Stomach (tissue), 9 donors: ENCODE data around the gene MFAP4. TPM values are rescaled to one million over a fixed set of nuclear protein-coding genes. Genes with fewer than 3 reads are reported as not detected.
A peak's percentile ranks its signal among the peaks of the same experiment; 100 is the strongest.

Source experiments
- DNase-seq, 2 donors: peaks; one replicate each; pipeline versions ENCODE4 v3.0.0 to v3.0.0-alpha.2; 2013 to 2019
- H3K27ac ChIP-seq, 5 donors: fragments of 200-600 bp in 4 of 5; sonication (generic) in 4 of 5; one replicate each; pipeline ENCODE4 v1.5.1; 2013 to 2019; ENCODE audit warnings: mild to moderate bottlenecking in 1 of 5, moderate library complexity in 1 of 5
- H3K27me3 ChIP-seq, 3 donors: fragments of 200-600 bp; sonication (generic); one replicate each; pipeline ENCODE4 v1.5.1; 2017 to 2019; ENCODE audit warnings: mixed run types in 1 of 3
- H3K36me3 ChIP-seq, 4 donors: fragments of 200-600 bp; sonication (generic); 1 replicate in 3 of 4; 2 replicates in 1 of 4; pipeline ENCODE4 v1.5.1; 2016 to 2019
- H3K4me1 ChIP-seq, 4 donors: fragments of 200-600 bp; sonication (generic); one replicate each; pipeline ENCODE4 v1.5.1; 2016 to 2019
- H3K4me3 ChIP-seq, 4 donors: fragments of 200-600 bp; sonication (generic) in 3 of 4; one replicate each; pipeline ENCODE4 v1.5.1; 2016 to 2019; ENCODE audit warnings: mild to moderate bottlenecking in 1 of 4
- H3K9me3 ChIP-seq, 4 donors: fragments of 200-600 bp; sonication (generic); one replicate each; pipeline ENCODE4 v1.5.1; 2016 to 2019
- EP300 ChIP-seq: sonication (generic); formaldehyde crosslinking; IDR thresholded peaks from one replicate; pipeline ENCODE4 v1.6.1; 2017; ENCODE audit warnings: antibody characterized with exemption
- POLR2A ChIP-seq, 4 donors: fragments of 450-650 bp; IDR thresholded peaks; one replicate each; pipeline ENCODE4 v1.6.1; 2016; ENCODE audit warnings: antibody characterized with exemption in 4 of 4, control low read depth in 2 of 4, mild to moderate bottlenecking in 1 of 4, moderate library complexity in 1 of 4
- POLR2AphosphoS5 ChIP-seq, 3 donors: sonication (generic); formaldehyde crosslinking; IDR thresholded peaks; one replicate each; pipeline ENCODE4 v1.6.1; 2016; ENCODE audit warnings: antibody characterized with exemption in 3 of 3
- WGBS, 5 donors: extraction: QIAGEN DNeasy Blood & Tissue Kit in 3 of 5; methylation state at CpG; one replicate each; pipeline versions ENCODE4 v1.1.5 to v1.1.7; 2013 to 2018; 5-methylcytosine and 5-hydroxymethylcytosine counted together
- intact Hi-C: fragments of 100-400 bp; cut with DNase I; formaldehyde crosslinking; loops from one replicate; pipeline ENCODE4 v1.15.1; 2023; ENCODE audit warnings: low total_unique reads
- polyA plus RNA-seq, 3 donors: library from polyadenylated mRNA; stranded (reverse); fragments of 200-250 nt; gene quantifications; one replicate each; pipeline ENCODE4 v1.2.3, GENCODE V29; 2013
- total RNA-seq, 5 donors: library from RNA; depleted of rRNA; stranded (reverse); fragments of >200 nt; gene quantifications; one replicate each; pipeline versions ENCODE4 v1.1.0 to v1.2.3, GENCODE V29; 2014 to 2016
- TF ChIP-seq, protein P1 (sequence below), 7 experiments: fragments of 450-650 bp in 4 of 7; fragments of 200-600 bp in 3 of 7; sonication (generic) in 3 of 7; IDR thresholded peaks; one replicate each; pipeline ENCODE4 v1.5.1; 2016 to 2019; ENCODE audit warnings: antibody characterized with exemption in 7 of 7, control low read depth in 2 of 7, mild to moderate bottlenecking in 1 of 7
- donor health status: healthy with polysubstance abuse.
- donor health status: Bipolar disorder and iron deficiency.
- donor health status: healthy.

MFAP4 gene
- total and polyA plus RNA-seq, 8 donors: 29.3 to 125 (median 55.4) TPM

DNA sequence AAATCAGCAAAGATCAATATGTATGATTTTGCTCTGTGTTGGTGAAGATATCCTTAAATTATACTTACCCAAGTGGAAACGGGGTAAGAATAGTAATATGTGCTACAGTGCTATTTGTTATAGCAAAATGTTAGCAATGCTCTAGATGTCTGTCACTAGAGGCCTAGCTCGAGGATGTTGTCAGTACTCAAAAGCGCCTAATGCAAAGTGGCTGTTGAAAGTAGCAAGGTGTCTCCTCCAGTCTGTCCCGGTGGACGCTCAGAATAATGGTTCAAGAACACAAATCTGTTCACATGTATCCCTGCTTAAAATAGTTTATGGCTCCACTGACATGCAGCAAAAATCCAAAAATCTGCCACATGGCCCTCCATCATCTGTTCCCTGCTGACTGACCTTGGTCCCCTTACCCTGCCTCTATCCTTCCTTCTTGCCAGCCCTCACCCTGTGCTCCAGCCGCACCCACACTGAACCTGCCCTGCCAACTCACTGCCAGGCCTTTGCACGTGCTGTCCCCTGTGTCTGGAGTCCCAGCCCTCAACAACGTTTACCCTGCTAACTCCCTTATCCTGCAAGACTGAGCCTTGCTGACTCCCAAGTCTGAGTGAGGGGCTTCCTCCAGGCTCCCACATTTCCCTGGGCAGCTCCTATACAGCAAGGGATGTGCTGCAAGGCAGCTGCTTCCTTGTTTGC, 14.5 kb upstream of the MFAP4 start:
- no peak overlapping the region for H3K4me3 ChIP-seq
- H3K36me3 ChIP-seq: no peaks in the 10 kb centered on the region
- no peak for DNase-seq
- peak overlapping the region in 1 of 5 donors; percentile 40 for H3K27ac ChIP-seq
- H3K4me1 ChIP-seq: peaks cover 11 to 45% (median 18%) of the 10 kb centered on the region in 4 donors
- WGBS, 5 donors: 68 to 79% (median 74%) methylated on average over 8 of the region's 8 CpGs
- TF ChIP-seq POLR2A (IDR thresholded peaks at IDR 0.05) (no peak), POLR2AphosphoS5 (IDR thresholded peaks at IDR 0.05) (no peak), EP300 (no peak)
- TF ChIP-seq, protein P1, sequence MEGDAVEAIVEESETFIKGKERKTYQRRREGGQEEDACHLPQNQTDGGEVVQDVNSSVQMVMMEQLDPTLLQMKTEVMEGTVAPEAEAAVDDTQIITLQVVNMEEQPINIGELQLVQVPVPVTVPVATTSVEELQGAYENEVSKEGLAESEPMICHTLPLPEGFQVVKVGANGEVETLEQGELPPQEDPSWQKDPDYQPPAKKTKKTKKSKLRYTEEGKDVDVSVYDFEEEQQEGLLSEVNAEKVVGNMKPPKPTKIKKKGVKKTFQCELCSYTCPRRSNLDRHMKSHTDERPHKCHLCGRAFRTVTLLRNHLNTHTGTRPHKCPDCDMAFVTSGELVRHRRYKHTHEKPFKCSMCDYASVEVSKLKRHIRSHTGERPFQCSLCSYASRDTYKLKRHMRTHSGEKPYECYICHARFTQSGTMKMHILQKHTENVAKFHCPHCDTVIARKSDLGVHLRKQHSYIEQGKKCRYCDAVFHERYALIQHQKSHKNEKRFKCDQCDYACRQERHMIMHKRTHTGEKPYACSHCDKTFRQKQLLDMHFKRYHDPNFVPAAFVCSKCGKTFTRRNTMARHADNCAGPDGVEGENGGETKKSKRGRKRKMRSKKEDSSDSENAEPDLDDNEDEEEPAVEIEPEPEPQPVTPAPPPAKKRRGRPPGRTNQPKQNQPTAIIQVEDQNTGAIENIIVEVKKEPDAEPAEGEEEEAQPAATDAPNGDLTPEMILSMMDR (IDR thresholded peaks at IDR 0.05): no peak
- intact Hi-C loops: no loop called here
- no peaks in the 10 kb centered on the region for H3K27me3 ChIP-seq
- no peaks in the 10 kb centered on the region for H3K9me3 ChIP-seq

DNA sequence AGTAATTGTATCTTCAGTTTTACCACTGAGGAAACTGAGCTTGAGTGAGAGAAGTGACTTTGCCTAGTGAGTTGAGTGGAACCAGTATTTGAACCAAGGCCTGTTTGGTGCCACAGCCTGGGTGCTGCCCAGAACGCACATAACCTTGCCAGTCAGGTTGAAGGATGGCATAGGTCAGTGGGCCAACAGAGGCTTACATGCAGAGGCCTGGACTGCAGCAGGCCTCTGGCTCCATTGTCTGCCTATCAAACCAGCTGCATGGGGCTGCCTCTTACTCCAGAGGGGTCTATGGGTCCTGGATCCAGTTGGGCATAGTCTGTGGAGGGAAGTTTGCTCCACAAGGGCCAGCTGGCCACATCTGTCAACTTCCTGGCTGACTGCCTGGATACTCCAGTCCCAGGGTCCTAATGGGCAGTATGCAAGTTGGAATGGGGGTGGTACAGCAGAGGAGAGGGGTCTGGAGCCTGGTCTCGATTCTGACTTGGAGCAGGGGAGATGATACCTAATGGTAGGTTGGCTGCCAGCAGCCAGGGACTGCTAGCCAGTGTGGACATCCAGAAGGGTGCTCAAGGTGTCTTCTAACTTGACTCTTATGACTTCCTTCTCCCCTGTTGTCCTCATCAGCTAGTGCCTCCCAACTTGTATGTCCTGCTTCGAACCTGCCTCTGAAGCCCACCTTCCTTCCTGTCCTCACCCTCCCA, 12.9 kb upstream of the MFAP4 start:
- DNase-seq: peak in 1 of 2 donors; percentile 45
- H3K4me3 ChIP-seq: no peak overlapping the region
- H3K4me1 ChIP-seq: peaks cover 11 to 45% (median 18%) of the 10 kb centered on the region in 4 donors
- TF ChIP-seq EP300: no peak
- TF ChIP-seq, protein P1 (IDR thresholded peaks at IDR 0.05): no peak
- TF ChIP-seq POLR2AphosphoS5 (IDR thresholded peaks at IDR 0.05): no peak
- TF ChIP-seq POLR2A (IDR thresholded peaks at IDR 0.05): no peak
- H3K27ac ChIP-seq: peak overlapping the region in 1 of 5 donors; percentile 81
- 58 to 88% (median 82%) methylated on average over 3 of the region's 3 CpGs for WGBS, 5 donors
- H3K9me3 ChIP-seq: no peaks in the 10 kb centered on the region
- no peaks in the 10 kb centered on the region for H3K36me3 ChIP-seq
- intact Hi-C loops: no loop called here
- no peaks in the 10 kb centered on the region for H3K27me3 ChIP-seq

DNA sequence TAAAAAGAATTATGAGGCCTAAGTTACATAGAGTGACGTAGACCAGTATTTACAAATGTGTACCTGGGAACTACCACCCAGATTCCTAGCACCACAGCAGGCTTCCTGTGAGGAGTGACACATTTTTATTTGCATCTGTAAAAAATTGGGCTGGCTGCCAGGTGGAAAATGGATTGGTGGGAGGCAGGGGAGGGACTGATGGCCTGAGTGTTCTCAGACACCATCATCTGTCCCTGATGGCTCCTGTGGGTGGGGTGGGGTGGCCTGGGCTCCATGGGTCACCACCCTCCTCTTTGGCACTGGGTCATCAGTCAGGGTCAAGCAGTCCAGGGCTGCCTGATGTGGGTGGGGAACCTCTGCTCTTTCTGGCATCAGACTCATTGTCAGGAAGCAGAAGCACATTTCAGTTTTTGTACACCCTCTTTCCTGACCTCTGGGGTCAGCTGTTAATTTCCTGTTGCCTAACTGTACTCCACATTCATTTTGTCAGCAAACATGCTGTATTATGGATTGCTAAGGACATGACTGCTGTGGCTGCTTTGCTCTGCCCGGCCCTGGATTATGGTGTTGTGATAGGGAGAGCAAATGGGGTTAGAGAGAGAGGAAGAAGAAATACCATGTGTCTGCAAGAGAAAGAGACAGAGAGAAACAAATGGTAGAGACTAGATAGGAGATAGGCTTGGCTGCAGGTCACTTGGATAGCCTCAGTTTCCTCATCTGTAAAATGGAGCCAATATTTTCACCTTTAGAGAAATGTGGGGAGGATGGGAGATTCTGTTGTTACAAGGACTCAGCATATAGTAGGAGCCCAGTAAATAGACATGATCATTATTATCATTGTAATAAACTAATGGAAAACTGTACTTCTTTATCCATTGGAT, 11.6 kb upstream of the MFAP4 start:
- H3K9me3 ChIP-seq: no peaks in the 10 kb centered on the region
- no peak overlapping the region for H3K4me3 ChIP-seq
- peak in 1 of 3 donors; percentile 45 for TF ChIP-seq POLR2AphosphoS5 (IDR thresholded peaks at IDR 0.05)
- TF ChIP-seq POLR2A (IDR thresholded peaks at IDR 0.05): no peak
- peak overlapping the region; percentile 57 to 81 (median 74) for H3K27ac ChIP-seq
- DNase-seq: peak; percentile 54 to 87
- 39 to 54% (median 48%) methylated on average over 2 of the region's 2 CpGs for WGBS, 5 donors
- no peaks in the 10 kb centered on the region for H3K27me3 ChIP-seq
- intact Hi-C loops: no loop called here
- peaks cover 11 to 45% (median 18%) of the 10 kb centered on the region in 4 donors for H3K4me1 ChIP-seq
- no peaks in the 10 kb centered on the region for H3K36me3 ChIP-seq

DNA sequence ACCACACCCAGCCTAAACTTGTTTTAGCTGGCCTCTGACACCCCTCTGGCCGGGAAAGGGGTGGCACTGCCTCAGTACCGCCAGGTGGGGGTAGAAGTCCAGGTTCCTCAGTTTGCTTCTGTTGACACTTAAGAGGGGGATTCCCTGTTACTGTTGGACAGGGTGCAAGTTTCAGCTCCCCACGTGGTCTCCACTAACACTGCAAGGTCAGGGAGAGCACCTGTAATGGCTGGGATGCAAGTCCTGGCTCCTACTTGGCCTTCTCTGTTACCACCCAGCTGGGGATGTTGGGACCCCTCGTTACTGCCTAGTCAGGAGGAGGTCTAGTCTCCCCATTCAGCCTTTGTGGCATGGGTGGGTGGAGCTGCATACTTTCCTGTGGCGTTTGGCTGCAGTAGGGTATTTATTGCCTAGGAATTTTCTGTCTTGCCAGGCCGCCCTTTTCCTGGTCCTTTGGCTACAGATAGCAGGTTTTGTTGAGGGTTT, 10.6 kb upstream of the MFAP4 start:
- Histone ChIP-seq H3K9me3 (no peaks in the 10 kb centered on the region), H3K27me3 (no peaks in the 10 kb centered on the region), H3K4me1 (peaks cover 11 to 50% (median 19%) of the 10 kb centered on the region in 4 donors), H3K36me3 (no peaks in the 10 kb centered on the region), H3K27ac (peak overlapping the region; percentile 23 to 81 (median 63)), H3K4me3 (no peak overlapping the region)
- TF ChIP-seq EP300 (no peak), POLR2A (IDR thresholded peaks at IDR 0.05) (no peak), POLR2AphosphoS5 (IDR thresholded peaks at IDR 0.05) (no peak)
- TF ChIP-seq, protein P1 (IDR thresholded peaks at IDR 0.05): no peak
- intact Hi-C loops: no loop called here
- WGBS, 5 donors: 36 to 51% (median 50%) methylated on average over 5 to 6 of the region's 6 CpGs
- DNase-seq: peak in 1 of 2 donors; percentile 37
